ENCODE data around the gene ANK2.

DNA sequence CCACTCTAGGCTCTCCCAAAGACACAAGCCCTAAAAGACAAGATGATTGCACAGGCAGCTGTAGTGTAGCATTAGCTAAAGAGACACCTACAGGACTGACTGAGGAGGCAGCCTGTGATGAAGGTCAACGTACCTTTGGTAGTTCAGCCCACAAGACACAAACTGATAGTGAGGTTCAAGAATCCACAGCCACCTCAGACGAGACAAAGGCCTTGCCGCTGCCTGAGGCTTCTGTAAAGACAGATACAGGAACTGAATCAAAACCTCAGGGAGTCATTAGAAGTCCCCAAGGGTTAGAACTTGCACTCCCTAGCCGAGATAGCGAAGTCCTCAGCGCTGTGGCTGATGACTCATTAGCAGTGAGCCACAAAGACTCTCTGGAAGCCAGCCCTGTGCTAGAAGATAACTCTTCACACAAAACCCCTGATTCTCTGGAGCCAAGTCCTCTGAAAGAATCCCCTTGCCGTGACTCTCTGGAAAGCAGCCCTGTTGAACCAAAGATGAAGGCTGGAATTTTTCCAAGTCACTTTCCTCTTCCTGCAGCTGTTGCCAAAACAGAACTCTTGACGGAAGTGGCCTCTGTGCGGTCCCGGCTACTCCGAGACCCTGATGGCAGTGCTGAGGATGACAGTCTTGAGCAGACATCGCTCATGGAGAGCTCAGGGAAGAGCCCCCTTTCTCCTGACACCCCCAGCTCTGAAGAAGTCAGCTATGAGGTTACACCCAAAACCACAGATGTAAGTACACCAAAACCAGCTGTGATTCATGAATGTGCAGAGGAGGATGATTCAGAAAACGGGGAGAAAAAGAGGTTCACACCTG, 306.3 kb downstream of the ANK2 start:
- TF ChIP-seq, protein P1, sequence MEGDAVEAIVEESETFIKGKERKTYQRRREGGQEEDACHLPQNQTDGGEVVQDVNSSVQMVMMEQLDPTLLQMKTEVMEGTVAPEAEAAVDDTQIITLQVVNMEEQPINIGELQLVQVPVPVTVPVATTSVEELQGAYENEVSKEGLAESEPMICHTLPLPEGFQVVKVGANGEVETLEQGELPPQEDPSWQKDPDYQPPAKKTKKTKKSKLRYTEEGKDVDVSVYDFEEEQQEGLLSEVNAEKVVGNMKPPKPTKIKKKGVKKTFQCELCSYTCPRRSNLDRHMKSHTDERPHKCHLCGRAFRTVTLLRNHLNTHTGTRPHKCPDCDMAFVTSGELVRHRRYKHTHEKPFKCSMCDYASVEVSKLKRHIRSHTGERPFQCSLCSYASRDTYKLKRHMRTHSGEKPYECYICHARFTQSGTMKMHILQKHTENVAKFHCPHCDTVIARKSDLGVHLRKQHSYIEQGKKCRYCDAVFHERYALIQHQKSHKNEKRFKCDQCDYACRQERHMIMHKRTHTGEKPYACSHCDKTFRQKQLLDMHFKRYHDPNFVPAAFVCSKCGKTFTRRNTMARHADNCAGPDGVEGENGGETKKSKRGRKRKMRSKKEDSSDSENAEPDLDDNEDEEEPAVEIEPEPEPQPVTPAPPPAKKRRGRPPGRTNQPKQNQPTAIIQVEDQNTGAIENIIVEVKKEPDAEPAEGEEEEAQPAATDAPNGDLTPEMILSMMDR (IDR thresholded peaks at IDR 0.05; ENCODE audit: insufficient read depth, low read depth, low read length), result no peak
- no peak for TF ChIP-seq EZH2 (IDR thresholded peaks at IDR 0.05; ENCODE audit: insufficient read depth, low read length)

Measured in astrocyte (in vitro differentiated cells and primary cell).